ENCODE data around the gene TAOK2. TPM values are rescaled to one million over a fixed set of nuclear protein-coding genes. Genes with fewer than 3 reads are reported as not detected.
"Not testable (repeated sequence)": the region's sequence is repeated elsewhere in the genome, so short reads cannot be mapped to it uniquely, and the experiment has no call there.

Gene TAOK2
- total and polyA plus RNA-seq, 2 of the 13 experiments (the other 11 are each of a cell fraction or from before 2014, with no cell fraction given): 17.4 to 43.2 TPM

DNA sequence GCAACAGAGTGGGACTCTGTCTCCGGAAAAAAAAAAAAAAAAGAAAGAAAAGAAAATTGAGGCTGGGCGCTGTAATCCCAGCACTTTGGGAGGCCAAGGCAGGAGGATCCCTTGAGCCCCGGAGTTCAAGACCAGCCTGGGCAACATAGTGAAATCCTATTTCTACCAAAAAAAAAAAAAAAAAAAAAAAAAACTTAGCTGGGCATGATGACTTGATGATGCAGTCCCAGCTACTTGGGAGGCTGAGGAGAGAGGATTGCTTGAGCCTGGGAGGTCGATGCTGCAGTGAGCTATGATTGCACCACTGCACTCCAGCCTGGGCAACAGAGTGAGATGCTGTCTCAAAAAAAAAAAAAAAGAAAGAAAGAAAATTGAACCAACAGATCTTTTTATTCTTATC is 44.3 kb downstream of the TAOK2 start:
- H3K9ac ChIP-seq (ENCODE audit: insufficient read depth, low read depth, low read length); H3K36me3 ChIP-seq (replicated peaks in 1 of 2; ENCODE audit: control insufficient read depth in 1 of 2, insufficient read depth in 2 of 2, low read length in 2 of 2); H4K20me1 ChIP-seq (ENCODE audit: insufficient read depth, low read length); H3K79me2 ChIP-seq (ENCODE audit: insufficient read depth, low read length); FAIRE-seq; DNase-seq (ENCODE audit: low spot score); CTCF ChIA-PET (ENCODE audit: low intra/inter-chr PET ratio, low total read pairs); H3K9me3 ChIP-seq (ENCODE audit: low read length); ATAC-seq; in situ Hi-C loops (cut with HindIII; ENCODE audit: extremely low pct_ligation_motif_present, low pct_unique_long_range_greater_than_20kb); H3K27ac ChIP-seq (ENCODE audit: extremely low read length, insufficient read depth, low read length); H2AFZ ChIP-seq (ENCODE audit: low read length); intact Hi-C loops (cut with micrococcal nuclease; ENCODE audit: unreplicated experiment); BruUV-seq (replicated peaks); H3K4me3 ChIP-seq (replicated peaks in 1 of 3; ENCODE audit: insufficient read depth in 1 of 3, low read depth in 2 of 3, low read length in 3 of 3); H3K4me2 ChIP-seq (ENCODE audit: low read depth, low read length): not testable (repeated sequence)
- peaks cover 22% of the 10 kb centered on the region for H3K4me1 ChIP-seq (ENCODE audit: insufficient read depth, low read length)
- POLR2A ChIA-PET: interaction anchor here (0.6 kb wide), 1 partner anchor 45 kb away, joined by 3 read pairs; no protein-coding TSS in a partner anchor
- whole genome bisulfite sequencing (ENCODE audit: low lambda C conversion rate): 50% methylated on average over 4 of the region's 4 CpGs
- peaks cover under 1 to 19% of the 10 kb centered on the region in 2 experiments; a peak in 4 of 5 replicates for H3K27me3 ChIP-seq (ENCODE audit: control insufficient read depth in 1 of 2, insufficient read depth in 2 of 2, low read length in 2 of 2)

GRCh38 chr16:30018731-30019158 is 45.1 kb downstream of the TAOK2 start:
- Histone ChIP-seq H4K20me1 (ENCODE audit: insufficient read depth, low read length) (no peaks in the 10 kb centered on the region), H3K4me1 (ENCODE audit: insufficient read depth, low read length) (peaks cover 22% of the 10 kb centered on the region), H3K4me2 (ENCODE audit: low read depth, low read length) (no peak overlapping the region), H3K79me2 (ENCODE audit: insufficient read depth, low read length) (no peaks in the 10 kb centered on the region), H3K4me3 (replicated peaks in 1 of 3; ENCODE audit: insufficient read depth in 1 of 3, low read depth in 2 of 3, low read length in 3 of 3) (no peak overlapping the region), H2AFZ (ENCODE audit: low read length) (no peak overlapping the region), H3K9me3 (ENCODE audit: low read length) (no peaks in the 10 kb centered on the region), H3K9ac (ENCODE audit: insufficient read depth, low read depth, low read length) (no peak overlapping the region), H3K36me3 (replicated peaks in 1 of 2; ENCODE audit: control insufficient read depth in 1 of 2, insufficient read depth in 2 of 2, low read length in 2 of 2) (no peaks in the 10 kb centered on the region), H3K27ac (ENCODE audit: extremely low read length, insufficient read depth, low read length) (no peak overlapping the region), H3K27me3 (ENCODE audit: control insufficient read depth in 1 of 2, insufficient read depth in 2 of 2, low read length in 2 of 2) (peaks cover 6 to 27% of the 10 kb centered on the region in 2 experiments)
- WGBS (ENCODE audit: low lambda C conversion rate): 27% methylated on average over 4 of the region's 4 CpGs
- FAIRE-seq: no peak
- in situ Hi-C loops (cut with HindIII; ENCODE audit: extremely low pct_ligation_motif_present, low pct_unique_long_range_greater_than_20kb): no loop called here
- CTCF ChIA-PET (ENCODE audit: low intra/inter-chr PET ratio, low total read pairs): no interaction called here
- no TSS peak for BruUV-seq (replicated peaks)
- ATAC-seq: no peak
- intact Hi-C loops (cut with micrococcal nuclease; ENCODE audit: unreplicated experiment): no loop called here
- no peak for DNase-seq (ENCODE audit: low spot score)
- POLR2A ChIA-PET: no interaction called here
- TF ChIP-seq ZNF703 (CRISPR knock-in tag; IDR thresholded peaks at IDR 0.05; ENCODE audit: borderline replicate concordance): no peak
- TF ChIP-seq, protein P1, sequence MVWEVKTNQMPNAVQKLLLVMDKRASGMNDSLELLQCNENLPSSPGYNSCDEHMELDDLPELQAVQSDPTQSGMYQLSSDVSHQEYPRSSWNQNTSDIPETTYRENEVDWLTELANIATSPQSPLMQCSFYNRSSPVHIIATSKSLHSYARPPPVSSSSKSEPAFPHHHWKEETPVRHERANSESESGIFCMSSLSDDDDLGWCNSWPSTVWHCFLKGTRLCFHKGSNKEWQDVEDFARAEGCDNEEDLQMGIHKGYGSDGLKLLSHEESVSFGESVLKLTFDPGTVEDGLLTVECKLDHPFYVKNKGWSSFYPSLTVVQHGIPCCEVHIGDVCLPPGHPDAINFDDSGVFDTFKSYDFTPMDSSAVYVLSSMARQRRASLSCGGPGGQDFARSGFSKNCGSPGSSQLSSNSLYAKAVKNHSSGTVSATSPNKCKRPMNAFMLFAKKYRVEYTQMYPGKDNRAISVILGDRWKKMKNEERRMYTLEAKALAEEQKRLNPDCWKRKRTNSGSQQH (CRISPR knock-in tag; IDR thresholded peaks at IDR 0.05; ENCODE audit: low read depth): no peak
- no peak for TF ChIP-seq NR2F2 (IDR thresholded peaks at IDR 0.05; ENCODE audit: borderline replicate concordance, low read depth)
- no peak for TF ChIP-seq HHEX (CRISPR knock-in tag; IDR thresholded peaks at IDR 0.05)
- TF ChIP-seq DR1 (CRISPR knock-in tag; IDR thresholded peaks at IDR 0.05): no peak
- no peak for TF ChIP-seq RFX5 (IDR thresholded peaks at IDR 0.05; ENCODE audit: low read depth, low read length)
- TF ChIP-seq MAF1 (CRISPR knock-in tag; IDR thresholded peaks at IDR 0.05; ENCODE audit: borderline replicate concordance): no peak
- TF ChIP-seq, protein P2, sequence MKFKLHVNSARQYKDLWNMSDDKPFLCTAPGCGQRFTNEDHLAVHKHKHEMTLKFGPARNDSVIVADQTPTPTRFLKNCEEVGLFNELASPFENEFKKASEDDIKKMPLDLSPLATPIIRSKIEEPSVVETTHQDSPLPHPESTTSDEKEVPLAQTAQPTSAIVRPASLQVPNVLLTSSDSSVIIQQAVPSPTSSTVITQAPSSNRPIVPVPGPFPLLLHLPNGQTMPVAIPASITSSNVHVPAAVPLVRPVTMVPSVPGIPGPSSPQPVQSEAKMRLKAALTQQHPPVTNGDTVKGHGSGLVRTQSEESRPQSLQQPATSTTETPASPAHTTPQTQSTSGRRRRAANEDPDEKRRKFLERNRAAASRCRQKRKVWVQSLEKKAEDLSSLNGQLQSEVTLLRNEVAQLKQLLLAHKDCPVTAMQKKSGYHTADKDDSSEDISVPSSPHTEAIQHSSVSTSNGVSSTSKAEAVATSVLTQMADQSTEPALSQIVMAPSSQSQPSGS (CRISPR knock-in tag; IDR thresholded peaks at IDR 0.05): no peak

Measured in HepG2 (cell line).